Upper lobe of left lung (tissue), 6 donors: Measurements from ENCODE around the gene NYAP2. TPM values are rescaled to one million over a fixed set of nuclear protein-coding genes. Genes with fewer than 3 reads are reported as not detected.

Experiments
- ATAC-seq, 2 donors: fragments of 200-7000 bp; cut with Tn5 transposase; one replicate each; pipeline ENCODE4 v1.9.1; 2022; ENCODE audit warnings: mild to moderate bottlenecking in 2 of 2, moderate library complexity in 2 of 2; ENCODE audit not compliant: low FRiP score in 2 of 2
- DNase-seq, 2 donors: peaks; one replicate each; pipeline ENCODE4 v3.0.0-alpha.2; 2019 to 2020
- H3K27ac ChIP-seq, 4 donors: fragments of 200-600 bp; sonication (generic); one replicate each; pipeline ENCODE4 v1.5.1; 2016 to 2019
- H3K27me3 ChIP-seq, 4 donors: fragments of 200-600 bp; sonication (generic); one replicate each; pipeline ENCODE4 v1.5.1; 2017 to 2019
- H3K36me3 ChIP-seq, 4 donors: fragments of 200-600 bp; sonication (generic); one replicate each; pipeline ENCODE4 v1.5.1; 2016 to 2019
- H3K4me1 ChIP-seq, 4 donors: fragments of 200-600 bp; sonication (generic); one replicate each; pipeline ENCODE4 v1.5.1; 2018 to 2019
- H3K4me3 ChIP-seq, 4 donors: fragments of 200-600 bp; sonication (generic); one replicate each; pipeline ENCODE4 v1.5.1; 2017 to 2019; ENCODE audit warnings: mild to moderate bottlenecking in 2 of 4, moderate library complexity in 1 of 4
- H3K9me3 ChIP-seq, 4 donors: fragments of 200-600 bp; sonication (generic); one replicate each; pipeline ENCODE4 v1.5.1; 2018 to 2019
- EP300 ChIP-seq, 4 donors: sonication (generic); formaldehyde crosslinking; IDR thresholded peaks; one replicate each; pipeline ENCODE4 v1.5.1; 2017; ENCODE audit warnings: antibody characterized with exemption in 4 of 4, control low read depth in 2 of 4
- POLR2A ChIP-seq, 4 donors: fragments of 450-650 bp; IDR thresholded peaks; one replicate each; pipeline ENCODE4 v1.5.1; 2016 to 2017; ENCODE audit warnings: antibody characterized with exemption in 4 of 4, mild to moderate bottlenecking in 2 of 4
- POLR2AphosphoS5 ChIP-seq, 2 donors: sonication (generic); formaldehyde crosslinking; IDR thresholded peaks; one replicate each; pipeline ENCODE4 v1.5.1; 2017; ENCODE audit warnings: antibody characterized with exemption in 2 of 2
- WGBS, 2 donors: methylation state at CpG; one replicate each; pipeline ENCODE4 v1.1.5; 2017 to 2018; 5-methylcytosine and 5-hydroxymethylcytosine counted together
- total RNA-seq, 6 donors: library from RNA; depleted of rRNA in 4 of 6; stranded (reverse); fragments of >200 nt in 4 of 6; gene quantifications; one replicate each; pipeline versions ENCODE4 v1.1.0 to v1.2.1, GENCODE V29; 2016 to 2021
- TF ChIP-seq, protein P1 (sequence below), 6 experiments: fragments of 450-650 bp in 4 of 6; fragments of 200-600 bp in 2 of 6; sonication (generic) in 2 of 6; IDR thresholded peaks; one replicate each; pipeline ENCODE4 v1.5.1; 2016 to 2019; ENCODE audit warnings: antibody characterized with exemption in 6 of 6
- donor health status: DM: no; HTN: no; CAD: no; lungs with moderate emphysema.
- donor health status: DM: no; HTN: yes; CAD: no; lungs with severe emphysema.

The NYAP2 gene
- total RNA-seq, 6 donors from 2014 or later: 0.15 to 3.1 (median 1.7) TPM

- Histone ChIP-seq H3K36me3 (no peaks in the 10 kb centered on the region), H3K27ac (no peak overlapping the region), H3K9me3 (no peaks in the 10 kb centered on the region), H3K4me1 (no peaks in the 10 kb centered on the region), H3K27me3 (no peaks in the 10 kb centered on the region), H3K4me3 (no peak overlapping the region)
- no peak for DNase-seq
- WGBS, 2 donors: 74 to 75% methylated on average over 3 of the region's 3 CpGs
- ATAC-seq: no peak
- no peak for TF ChIP-seq POLR2AphosphoS5 (IDR thresholded peaks at IDR 0.05)
- TF ChIP-seq POLR2A (IDR thresholded peaks at IDR 0.05): no peak
- no peak for TF ChIP-seq EP300 (IDR thresholded peaks at IDR 0.05)
- TF ChIP-seq, protein P1, sequence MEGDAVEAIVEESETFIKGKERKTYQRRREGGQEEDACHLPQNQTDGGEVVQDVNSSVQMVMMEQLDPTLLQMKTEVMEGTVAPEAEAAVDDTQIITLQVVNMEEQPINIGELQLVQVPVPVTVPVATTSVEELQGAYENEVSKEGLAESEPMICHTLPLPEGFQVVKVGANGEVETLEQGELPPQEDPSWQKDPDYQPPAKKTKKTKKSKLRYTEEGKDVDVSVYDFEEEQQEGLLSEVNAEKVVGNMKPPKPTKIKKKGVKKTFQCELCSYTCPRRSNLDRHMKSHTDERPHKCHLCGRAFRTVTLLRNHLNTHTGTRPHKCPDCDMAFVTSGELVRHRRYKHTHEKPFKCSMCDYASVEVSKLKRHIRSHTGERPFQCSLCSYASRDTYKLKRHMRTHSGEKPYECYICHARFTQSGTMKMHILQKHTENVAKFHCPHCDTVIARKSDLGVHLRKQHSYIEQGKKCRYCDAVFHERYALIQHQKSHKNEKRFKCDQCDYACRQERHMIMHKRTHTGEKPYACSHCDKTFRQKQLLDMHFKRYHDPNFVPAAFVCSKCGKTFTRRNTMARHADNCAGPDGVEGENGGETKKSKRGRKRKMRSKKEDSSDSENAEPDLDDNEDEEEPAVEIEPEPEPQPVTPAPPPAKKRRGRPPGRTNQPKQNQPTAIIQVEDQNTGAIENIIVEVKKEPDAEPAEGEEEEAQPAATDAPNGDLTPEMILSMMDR (IDR thresholded peaks at IDR 0.05): no peak
Observed at GRCh38 chr2:225416616-225417367, 17.3 kb downstream of the NYAP2 start.

DNA sequence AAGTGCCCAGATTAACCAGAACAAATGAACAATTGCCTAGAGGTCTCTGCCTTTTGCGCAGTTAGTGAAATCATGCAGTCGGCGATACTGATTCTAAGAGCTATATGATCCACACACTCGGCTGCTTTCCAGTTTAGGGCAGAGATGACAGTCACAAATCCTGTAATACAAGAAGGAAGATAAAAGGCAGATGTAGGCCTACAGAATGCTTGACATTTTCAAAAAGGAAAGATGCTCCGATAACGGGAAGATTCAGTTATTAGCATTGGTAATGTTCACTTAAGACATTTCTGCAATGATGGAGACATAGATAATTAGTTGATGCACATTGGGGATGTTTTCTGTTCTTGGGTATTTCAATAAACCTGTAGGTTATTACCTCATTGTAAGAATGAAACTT is 19.5 kb downstream of the NYAP2 start:
- Histone ChIP-seq H3K27ac (no peak overlapping the region), H3K4me1 (no peaks in the 10 kb centered on the region), H3K27me3 (no peaks in the 10 kb centered on the region), H3K9me3 (no peaks in the 10 kb centered on the region), H3K36me3 (no peaks in the 10 kb centered on the region), H3K4me3 (no peak overlapping the region)
- ATAC-seq (no peak), DNase-seq (no peak)
- TF ChIP-seq, protein P1 (IDR thresholded peaks at IDR 0.05): no peak
- TF ChIP-seq POLR2A (IDR thresholded peaks at IDR 0.05): no peak
- TF ChIP-seq EP300 (IDR thresholded peaks at IDR 0.05): no peak
- no peak for TF ChIP-seq POLR2AphosphoS5 (IDR thresholded peaks at IDR 0.05)
- WGBS, 2 donors: 93 to 97% methylated on average over 6 of the region's 6 CpGs

- WGBS, 2 donors: 83 to 92% methylated on average over 2 of the region's 2 CpGs
- ATAC-seq (no peak), DNase-seq (no peak)
- H3K27me3 ChIP-seq: no peaks in the 10 kb centered on the region
- no peaks in the 10 kb centered on the region for H3K9me3 ChIP-seq
- no peaks in the 10 kb centered on the region for H3K36me3 ChIP-seq
- H3K4me1 ChIP-seq: no peaks in the 10 kb centered on the region
- H3K27ac ChIP-seq: no peak overlapping the region
- no peak overlapping the region for H3K4me3 ChIP-seq
- TF ChIP-seq, protein P1 (IDR thresholded peaks at IDR 0.05): no peak
- TF ChIP-seq POLR2AphosphoS5 (IDR thresholded peaks at IDR 0.05) (no peak), EP300 (IDR thresholded peaks at IDR 0.05) (no peak), POLR2A (IDR thresholded peaks at IDR 0.05) (no peak)
Observed at GRCh38 chr2:225422145-225422544, 22.6 kb downstream of the NYAP2 start.

DNA sequence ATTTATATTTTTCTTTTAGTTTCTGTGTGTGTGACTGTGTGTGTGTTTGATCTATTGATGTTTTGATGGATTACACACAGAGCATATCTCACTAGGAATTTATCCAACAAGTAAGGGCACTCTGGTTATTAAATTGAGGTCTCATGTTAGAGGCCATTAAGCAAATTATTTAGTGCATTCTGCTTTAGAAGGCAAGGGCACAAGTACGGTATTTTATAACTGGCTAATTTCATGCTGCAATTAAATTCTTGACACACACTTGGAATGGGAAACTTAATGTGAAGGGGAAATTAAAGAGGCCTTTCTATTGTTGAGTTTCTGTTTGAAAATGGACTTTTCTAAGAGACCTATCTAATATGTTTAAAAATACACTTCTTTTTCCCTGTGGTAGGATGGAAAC is 25.8 kb downstream of the NYAP2 start:
- H3K36me3 ChIP-seq: no peaks in the 10 kb centered on the region

More for the DNA sequence above, 25.8 kb downstream of the NYAP2 start:
- 81 to 93% methylated on average over 1 of the region's 1 CpG for WGBS, 2 donors
- no peak overlapping the region for H3K4me3 ChIP-seq
- H3K4me1 ChIP-seq: no peaks in the 10 kb centered on the region
- no peak for DNase-seq
- no peaks in the 10 kb centered on the region for H3K9me3 ChIP-seq
- H3K27me3 ChIP-seq: no peaks in the 10 kb centered on the region
- H3K27ac ChIP-seq: no peak overlapping the region
- no peak for ATAC-seq
- TF ChIP-seq POLR2A (IDR thresholded peaks at IDR 0.05) (no peak), EP300 (IDR thresholded peaks at IDR 0.05) (no peak), POLR2AphosphoS5 (IDR thresholded peaks at IDR 0.05) (no peak)
- TF ChIP-seq, protein P1 (IDR thresholded peaks at IDR 0.05): no peak
